ENCODE measurements around the gene SESN1. TPM values are rescaled to one million over a fixed set of nuclear protein-coding genes. Genes with fewer than 3 reads are reported as not detected.

Gene SESN1
- polyA plus RNA-seq, 1 experiment: 9.1 TPM

GRCh38 chr6:109033655-109034054 is 61.0 kb downstream of the SESN1 start:
- no peak for DNase-seq (ENCODE audit: low read depth)
- ChIA-PET POLR2A (no interaction called here), CTCF (no interaction called here)
- H3K4me3 ChIP-seq (ENCODE audit: low read depth, low read length): no peak overlapping the region
- no peaks in the 10 kb centered on the region for H3K36me3 ChIP-seq (ENCODE audit: control insufficient read depth, insufficient read depth, low read length)
- no peaks in the 10 kb centered on the region for H3K27me3 ChIP-seq (ENCODE audit: control insufficient read depth, insufficient read depth, low read length)
- no peak for TF ChIP-seq CTCF (IDR thresholded peaks at IDR 0.05; ENCODE audit: insufficient read depth, low read depth, low read length)

GRCh38 chr6:109031416-109031815 is 63.2 kb downstream of the SESN1 start:
- POLR2A ChIA-PET: no interaction called here
- no peaks in the 10 kb centered on the region for H3K36me3 ChIP-seq (ENCODE audit: control insufficient read depth, insufficient read depth, low read length)
- DNase-seq (ENCODE audit: low read depth): no peak

GRCh38 chr6:109029313-109029712 is 65.3 kb downstream of the SESN1 start:
- Histone ChIP-seq H3K36me3 (ENCODE audit: control insufficient read depth, insufficient read depth, low read length) (no peaks in the 10 kb centered on the region), H3K4me3 (ENCODE audit: low read depth, low read length) (no peak overlapping the region), H3K27me3 (ENCODE audit: control insufficient read depth, insufficient read depth, low read length) (no peaks in the 10 kb centered on the region)
- ChIA-PET POLR2A (no interaction called here), CTCF (interaction anchor here (1.6 to 2.2 kb wide), 2 partner anchors 17 to 194 kb away, joined by 3 to 5 read pairs; no protein-coding TSS in a partner anchor)
- no peak for TF ChIP-seq CTCF (IDR thresholded peaks at IDR 0.05; ENCODE audit: insufficient read depth, low read depth, low read length)
- DNase-seq (ENCODE audit: low read depth): no peak

More at GRCh38 chr6:109031416-109031815, 63.2 kb downstream of the SESN1 start:
- no peak for TF ChIP-seq CTCF (IDR thresholded peaks at IDR 0.05; ENCODE audit: insufficient read depth, low read depth, low read length)
- no peak overlapping the region for H3K4me3 ChIP-seq (ENCODE audit: low read depth, low read length)
- no peaks in the 10 kb centered on the region for H3K27me3 ChIP-seq (ENCODE audit: control insufficient read depth, insufficient read depth, low read length)
- CTCF ChIA-PET: no interaction called here

GRCh38 chr6:109028439-109028838 is 66.2 kb downstream of the SESN1 start:
- Histone ChIP-seq H3K27me3 (ENCODE audit: control insufficient read depth, insufficient read depth, low read length) (no peaks in the 10 kb centered on the region), H3K4me3 (ENCODE audit: low read depth, low read length) (no peak overlapping the region), H3K36me3 (ENCODE audit: control insufficient read depth, insufficient read depth, low read length) (no peaks in the 10 kb centered on the region)
- CTCF ChIA-PET: interaction anchor here (1.6 to 2.2 kb wide), 2 partner anchors 16 to 193 kb away, joined by 3 to 5 read pairs; no protein-coding TSS in a partner anchor
- TF ChIP-seq CTCF (IDR thresholded peaks at IDR 0.05; ENCODE audit: insufficient read depth, low read depth, low read length): no peak
- POLR2A ChIA-PET: no interaction called here
- DNase-seq (ENCODE audit: low read depth): no peak

GRCh38 chr6:109027964-109028363 is 66.7 kb downstream of the SESN1 start:
- ChIA-PET CTCF (no interaction called here), POLR2A (no interaction called here)
- no peak for DNase-seq (ENCODE audit: low read depth)
- TF ChIP-seq CTCF (IDR thresholded peaks at IDR 0.05; ENCODE audit: insufficient read depth, low read depth, low read length): no peak
- Histone ChIP-seq H3K27me3 (ENCODE audit: control insufficient read depth, insufficient read depth, low read length) (no peaks in the 10 kb centered on the region), H3K36me3 (ENCODE audit: control insufficient read depth, insufficient read depth, low read length) (no peaks in the 10 kb centered on the region), H3K4me3 (ENCODE audit: low read depth, low read length) (no peak overlapping the region)
